C4-2B (cell line): ENCODE data around the gene SYT15B.
"Not testable (repeated sequence)": the region's sequence is repeated elsewhere in the genome, so short reads cannot be mapped to it uniquely, and the experiment has no call there.

Experiments
- ZFX ChIP-seq: fragments of 450-650 bp; IDR thresholded peaks from 2 replicates; pipeline ENCODE4 v1.6.1; 2017
- TF ChIP-seq, protein P1 (sequence below): fragments of 450-650 bp; conservative IDR thresholded peaks from 2 replicates; pipeline ENCODE4 v1.5.1; 2017; ENCODE audit warnings: mild to moderate bottlenecking

DNA sequence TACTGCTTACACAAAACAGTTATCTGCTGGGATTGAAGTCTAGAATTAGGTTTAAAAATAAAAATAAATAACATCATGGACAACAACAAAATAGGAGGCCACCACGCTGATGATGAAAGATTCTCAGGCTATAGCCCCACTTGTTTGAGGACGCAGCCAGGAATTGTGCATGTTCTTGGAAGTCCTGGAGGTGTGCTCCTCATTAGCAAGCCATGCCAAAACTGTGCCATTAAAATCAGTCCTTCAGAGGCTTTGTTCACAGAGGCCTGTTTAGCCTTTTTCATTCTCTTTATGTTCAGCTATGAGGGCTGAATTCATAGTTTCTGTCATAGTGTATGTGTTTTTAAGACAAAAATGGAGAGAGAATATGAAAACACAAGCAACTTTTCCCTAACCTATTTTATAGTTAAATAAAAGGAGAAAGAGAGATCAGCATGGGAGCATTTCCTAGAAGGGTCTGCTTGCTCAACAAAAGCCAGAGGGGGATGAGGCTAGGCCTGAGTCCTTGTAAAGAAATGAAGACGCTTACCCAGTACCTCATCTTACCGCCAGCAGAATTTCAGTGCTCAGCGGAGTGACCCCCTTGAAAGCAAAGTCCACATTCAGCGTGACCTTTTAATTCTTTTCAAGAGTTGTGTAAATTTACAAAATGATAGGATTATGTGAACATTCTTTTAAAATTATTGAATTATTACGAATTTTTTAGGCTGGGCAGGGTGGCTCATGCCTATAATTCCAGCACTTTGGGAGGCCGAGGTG, 46.2 kb downstream of the SYT15B start:
- TF ChIP-seq, protein P1, sequence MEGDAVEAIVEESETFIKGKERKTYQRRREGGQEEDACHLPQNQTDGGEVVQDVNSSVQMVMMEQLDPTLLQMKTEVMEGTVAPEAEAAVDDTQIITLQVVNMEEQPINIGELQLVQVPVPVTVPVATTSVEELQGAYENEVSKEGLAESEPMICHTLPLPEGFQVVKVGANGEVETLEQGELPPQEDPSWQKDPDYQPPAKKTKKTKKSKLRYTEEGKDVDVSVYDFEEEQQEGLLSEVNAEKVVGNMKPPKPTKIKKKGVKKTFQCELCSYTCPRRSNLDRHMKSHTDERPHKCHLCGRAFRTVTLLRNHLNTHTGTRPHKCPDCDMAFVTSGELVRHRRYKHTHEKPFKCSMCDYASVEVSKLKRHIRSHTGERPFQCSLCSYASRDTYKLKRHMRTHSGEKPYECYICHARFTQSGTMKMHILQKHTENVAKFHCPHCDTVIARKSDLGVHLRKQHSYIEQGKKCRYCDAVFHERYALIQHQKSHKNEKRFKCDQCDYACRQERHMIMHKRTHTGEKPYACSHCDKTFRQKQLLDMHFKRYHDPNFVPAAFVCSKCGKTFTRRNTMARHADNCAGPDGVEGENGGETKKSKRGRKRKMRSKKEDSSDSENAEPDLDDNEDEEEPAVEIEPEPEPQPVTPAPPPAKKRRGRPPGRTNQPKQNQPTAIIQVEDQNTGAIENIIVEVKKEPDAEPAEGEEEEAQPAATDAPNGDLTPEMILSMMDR = not testable (repeated sequence)
- not testable (repeated sequence) for TF ChIP-seq ZFX
